KMS-11 (cell line): ENCODE data around the gene OR2T6.

Experiments used
- H2AFZ ChIP-seq: fragments of 200-600 bp; sonication (generic); 2 replicates; pipeline ENCODE4 v1.6.1; 2016; ENCODE audit warnings: antibody characterized with exemption, mixed run types, low read depth
- H3K27ac ChIP-seq: fragments of 200-600 bp; sonication (generic); 2 replicates; pipeline ENCODE4 v1.6.1; 2016; ENCODE audit warnings: mild to moderate bottlenecking, mixed run types
- H3K27me3 ChIP-seq: fragments of 200-600 bp; sonication (generic); 2 replicates; pipeline ENCODE4 v1.6.1; 2017; ENCODE audit warnings: mild to moderate bottlenecking, low read depth, mixed run types, moderate library complexity; ENCODE audit not compliant: insufficient read depth
- H3K36me3 ChIP-seq: fragments of 200-600 bp; sonication (generic); 2 replicates; pipeline ENCODE4 v1.6.1; 2017; ENCODE audit warnings: mild to moderate bottlenecking, mixed run types; ENCODE audit not compliant: insufficient read depth
- H3K4me1 ChIP-seq: fragments of 200-600 bp; sonication (generic); 2 replicates; pipeline ENCODE4 v1.6.1; 2016; ENCODE audit warnings: mild to moderate bottlenecking, low read depth, mixed run types; ENCODE audit not compliant: poor library complexity, severe bottlenecking
- H3K4me2 ChIP-seq: fragments of 200-600 bp; sonication (generic); 2 replicates; pipeline ENCODE4 v1.7.0; 2016; ENCODE audit warnings: mild to moderate bottlenecking, mixed run types
- H3K4me3 ChIP-seq: fragments of 200-600 bp; sonication (generic); IDR thresholded peaks from 2 replicates; pipeline ENCODE4 v1.6.1; 2017; ENCODE audit warnings: low read depth, low read length, mixed read lengths; ENCODE audit not compliant: insufficient read depth
- H3K79me2 ChIP-seq: fragments of 200-600 bp; sonication (generic); 2 replicates; pipeline ENCODE4 v1.6.1; 2016; ENCODE audit warnings: low read depth, mixed run types; ENCODE audit not compliant: insufficient read depth
- H3K9ac ChIP-seq: fragments of 200-600 bp; sonication (generic); 2 replicates; pipeline ENCODE4 v1.6.1; 2016; ENCODE audit warnings: mild to moderate bottlenecking, mixed run types
- H4K20me1 ChIP-seq: fragments of 200-600 bp; sonication (generic); 2 replicates; pipeline ENCODE4 v1.6.1; 2016; ENCODE audit warnings: mild to moderate bottlenecking, mixed run types; ENCODE audit not compliant: insufficient read depth
- CTCF ChIP-seq: fragments of 200-600 bp; sonication (generic); conservative IDR thresholded peaks from 2 replicates; pipeline ENCODE4 v1.6.1; 2017; ENCODE audit warnings: low read depth, mild to moderate bottlenecking, antibody characterized with exemption, low read length, moderate library complexity, mixed read lengths

The OR2T6 gene

GRCh38 chr1:248404024-248404423, 28.5 kb downstream of the OR2T6 start:
- no peak overlapping the region for H3K9ac ChIP-seq
- H3K27me3 ChIP-seq: no peaks in the 10 kb centered on the region
- H3K36me3 ChIP-seq: no peaks in the 10 kb centered on the region
- H3K4me1 ChIP-seq: no peaks in the 10 kb centered on the region
- H4K20me1 ChIP-seq: no peaks in the 10 kb centered on the region
- H3K4me2 ChIP-seq: no peak overlapping the region
- no peak overlapping the region for H3K4me3 ChIP-seq
- no peak overlapping the region for H3K27ac ChIP-seq
- no peaks in the 10 kb centered on the region for H3K79me2 ChIP-seq
- H2AFZ ChIP-seq: no peak overlapping the region
- peak; percentile 50 for TF ChIP-seq CTCF

GRCh38 chr1:248406721-248407692, 31.5 kb downstream of the OR2T6 start:
- no peaks in the 10 kb centered on the region for H3K27me3 ChIP-seq
- H3K4me1 ChIP-seq: no peaks in the 10 kb centered on the region
- no peaks in the 10 kb centered on the region for H3K36me3 ChIP-seq
- H4K20me1 ChIP-seq: no peaks in the 10 kb centered on the region
- no peak overlapping the region for H3K9ac ChIP-seq
- TF ChIP-seq CTCF: no peak
- no peak overlapping the region for H3K4me2 ChIP-seq
- no peaks in the 10 kb centered on the region for H3K79me2 ChIP-seq
- H3K4me3 ChIP-seq: no peak overlapping the region
- no peak overlapping the region for H3K27ac ChIP-seq
- H2AFZ ChIP-seq: no peak overlapping the region

GRCh38 chr1:248416226-248416625, 40.7 kb downstream of the OR2T6 start:
- H3K4me3 ChIP-seq: no peak overlapping the region
- H3K79me2 ChIP-seq: no peaks in the 10 kb centered on the region
- no peak overlapping the region for H3K27ac ChIP-seq
- no peaks in the 10 kb centered on the region for H3K36me3 ChIP-seq
- TF ChIP-seq CTCF: no peak
- no peaks in the 10 kb centered on the region for H3K4me1 ChIP-seq
- no peak overlapping the region for H3K9ac ChIP-seq
- no peaks in the 10 kb centered on the region for H4K20me1 ChIP-seq
- H2AFZ ChIP-seq: no peak overlapping the region
- H3K4me2 ChIP-seq: no peak overlapping the region
- H3K27me3 ChIP-seq: no peaks in the 10 kb centered on the region

GRCh38 chr1:248417854-248418253, 42.3 kb downstream of the OR2T6 start:
- H3K27ac ChIP-seq: no peak overlapping the region
- no peak overlapping the region for H2AFZ ChIP-seq
- no peaks in the 10 kb centered on the region for H4K20me1 ChIP-seq
- no peak overlapping the region for H3K4me2 ChIP-seq
- H3K79me2 ChIP-seq: no peaks in the 10 kb centered on the region
- no peaks in the 10 kb centered on the region for H3K27me3 ChIP-seq
- no peak overlapping the region for H3K9ac ChIP-seq
- no peaks in the 10 kb centered on the region; the same call in 1 of the 2 replicates for H3K36me3 ChIP-seq
- no peaks in the 10 kb centered on the region for H3K4me1 ChIP-seq
- no peak overlapping the region for H3K4me3 ChIP-seq
- no peak for TF ChIP-seq CTCF
